Gastrocnemius medialis (tissue), 4 donors: ENCODE results near the gene PIWIL1. TPM values are rescaled to one million over a fixed set of nuclear protein-coding genes. Genes with fewer than 3 reads are reported as not detected.

ENCODE experiments used
- ATAC-seq, 2 donors: fragments of 150-250 bp; one replicate each; pipeline ENCODE4 v1.9.1; 2016
- DNase-seq, 2 donors: peaks; one replicate each; pipeline ENCODE4 v3.0.0-alpha.2; 2019
- H3K27ac ChIP-seq, 4 donors: fragments of 200-600 bp; sonication (generic); 1 replicate in 1 of 4; 2 replicates in 3 of 4; pipeline ENCODE4 v1.5.1; 2016 to 2018; ENCODE audit warnings: mild to moderate bottlenecking in 2 of 4, moderate library complexity in 1 of 4
- H3K27me3 ChIP-seq, 3 donors: fragments of 200-600 bp; sonication (generic) in 2 of 3; 1 replicate in 1 of 3; 2 replicates in 2 of 3; pipeline versions ENCODE4 v1.5.1 to v1.6.0; 2016 to 2019; ENCODE audit warnings: mild to moderate bottlenecking in 1 of 3, moderate library complexity in 1 of 3
- H3K36me3 ChIP-seq, 2 donors: fragments of 200-600 bp; sonication (generic) in 1 of 2; one replicate each; pipeline ENCODE4 v1.5.1; 2017 to 2018
- H3K4me1 ChIP-seq, 2 donors: fragments of 200-600 bp; sonication (generic) in 1 of 2; one replicate each; pipeline ENCODE4 v1.5.1; 2016 to 2017; ENCODE audit warnings: mild to moderate bottlenecking in 2 of 2
- H3K4me3 ChIP-seq, 4 donors: fragments of 200-600 bp; sonication (generic) in 3 of 4; 1 replicate in 1 of 4; 2 replicates in 3 of 4; pipeline ENCODE4 v1.5.1; 2016 to 2019; ENCODE audit warnings: mild to moderate bottlenecking in 2 of 4
- H3K9me3 ChIP-seq, 3 donors: fragments of 200-600 bp; sonication (generic) in 2 of 3; 1 replicate in 1 of 3; 2 replicates in 2 of 3; pipeline ENCODE4 v1.5.1; 2016 to 2019
- POLR2A ChIP-seq, 2 donors: fragments of 450-650 bp; IDR thresholded peaks; one replicate each; pipeline ENCODE4 v1.6.1; 2017; ENCODE audit warnings: antibody characterized with exemption in 2 of 2, mild to moderate bottlenecking in 2 of 2, moderate library complexity in 2 of 2
- in situ Hi-C, 4 donors: fragments of 200-750 bp; cut with MboI; loops; one replicate each; pipeline versions ENCODE4 v1.15.0 to v1.8.0; 2017; ENCODE audit warnings: low sequenced_read_pairs in 4 of 4
- intact Hi-C: fragments of 100-400 bp; cut with DNase I; formaldehyde crosslinking; loops from one replicate; pipeline ENCODE4 v1.15.1; 2023; ENCODE audit warnings: low total_unique reads
- total RNA-seq, 4 donors: library from RNA; depleted of rRNA; stranded (reverse); fragments of >200 nt; gene quantifications; one replicate each; pipeline versions ENCODE4 v1.1.0 to v1.2.3, GENCODE V29; 2016
- TF ChIP-seq, protein P1 (sequence below), 5 experiments: fragments of 450-650 bp in 3 of 5; fragments of 200-600 bp in 2 of 5; sonication (generic) in 2 of 5; IDR thresholded peaks in 4 of 5; conservative IDR thresholded peaks in 1 of 5; 1 replicate in 4 of 5; 2 replicates in 1 of 5; pipeline ENCODE4 v1.5.1; 2016 to 2019; ENCODE audit warnings: antibody characterized with exemption in 5 of 5, mild to moderate bottlenecking in 3 of 5, moderate library complexity in 3 of 5

Gene PIWIL1
- total RNA-seq, 4 donors from 2014 or later, result not detected

DNA sequence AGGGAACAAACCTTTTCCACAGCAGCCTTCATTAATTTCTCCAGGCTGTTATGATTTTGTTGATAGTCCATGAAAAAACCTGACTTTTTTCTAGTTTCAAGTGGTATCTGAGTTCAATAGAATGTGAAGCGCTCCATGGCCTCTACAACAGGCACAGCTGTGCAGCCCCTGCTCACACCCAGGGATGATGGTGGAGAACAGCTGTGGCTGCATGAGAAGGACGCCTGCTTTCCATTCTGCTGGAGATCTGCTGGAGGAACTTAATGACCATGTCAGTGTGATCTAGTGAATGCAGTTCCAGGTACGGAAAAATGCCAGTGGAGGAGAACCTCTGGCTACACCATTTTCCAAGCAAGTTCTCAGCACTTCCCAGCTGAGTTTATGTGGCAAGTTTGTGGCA is 80.6 kb downstream of the PIWIL1 start:
- no peaks in the 10 kb centered on the region for H3K36me3 ChIP-seq
- no peak for DNase-seq
- intact Hi-C loops (no loop called here), in situ Hi-C loops (no loop called here)
- ATAC-seq, result no peak
- no peaks in the 10 kb centered on the region for H3K27me3 ChIP-seq
- no peak for TF ChIP-seq POLR2A (IDR thresholded peaks at IDR 0.05)
- TF ChIP-seq, protein P1, sequence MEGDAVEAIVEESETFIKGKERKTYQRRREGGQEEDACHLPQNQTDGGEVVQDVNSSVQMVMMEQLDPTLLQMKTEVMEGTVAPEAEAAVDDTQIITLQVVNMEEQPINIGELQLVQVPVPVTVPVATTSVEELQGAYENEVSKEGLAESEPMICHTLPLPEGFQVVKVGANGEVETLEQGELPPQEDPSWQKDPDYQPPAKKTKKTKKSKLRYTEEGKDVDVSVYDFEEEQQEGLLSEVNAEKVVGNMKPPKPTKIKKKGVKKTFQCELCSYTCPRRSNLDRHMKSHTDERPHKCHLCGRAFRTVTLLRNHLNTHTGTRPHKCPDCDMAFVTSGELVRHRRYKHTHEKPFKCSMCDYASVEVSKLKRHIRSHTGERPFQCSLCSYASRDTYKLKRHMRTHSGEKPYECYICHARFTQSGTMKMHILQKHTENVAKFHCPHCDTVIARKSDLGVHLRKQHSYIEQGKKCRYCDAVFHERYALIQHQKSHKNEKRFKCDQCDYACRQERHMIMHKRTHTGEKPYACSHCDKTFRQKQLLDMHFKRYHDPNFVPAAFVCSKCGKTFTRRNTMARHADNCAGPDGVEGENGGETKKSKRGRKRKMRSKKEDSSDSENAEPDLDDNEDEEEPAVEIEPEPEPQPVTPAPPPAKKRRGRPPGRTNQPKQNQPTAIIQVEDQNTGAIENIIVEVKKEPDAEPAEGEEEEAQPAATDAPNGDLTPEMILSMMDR (IDR thresholded peaks at IDR 0.05 in 4 of 5, conservative IDR thresholded peaks at IDR 0.05 in 1 of 5), result no peak
- no peaks in the 10 kb centered on the region for H3K9me3 ChIP-seq
- no peaks in the 10 kb centered on the region for H3K4me1 ChIP-seq
- no peak overlapping the region for H3K4me3 ChIP-seq
- no peak overlapping the region for H3K27ac ChIP-seq

DNA sequence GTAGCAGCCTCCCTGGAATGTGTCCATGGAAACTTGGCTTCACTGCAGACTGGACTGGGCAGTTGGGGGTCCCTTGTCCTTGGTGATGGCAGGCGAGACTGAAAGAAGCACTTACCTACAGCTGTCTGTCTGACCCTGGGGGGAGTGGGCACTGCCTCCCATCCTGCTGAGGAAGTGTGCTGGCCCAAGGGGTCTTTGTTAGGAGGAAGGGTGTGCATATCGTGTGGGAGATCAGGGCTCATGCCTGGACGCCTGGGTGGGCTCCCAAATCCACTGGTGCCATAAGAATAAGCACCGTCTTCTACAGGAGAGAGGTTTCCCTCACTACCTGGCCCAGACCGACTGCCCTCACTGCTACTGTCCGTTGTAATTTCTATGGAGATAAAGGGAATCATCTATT is 81.4 kb downstream of the PIWIL1 start:
- TF ChIP-seq, protein P1 (IDR thresholded peaks at IDR 0.05 in 4 of 5, conservative IDR thresholded peaks at IDR 0.05 in 1 of 5), result no peak
- no peak for TF ChIP-seq POLR2A (IDR thresholded peaks at IDR 0.05)
- in situ Hi-C loops, result no loop called here

DNA sequence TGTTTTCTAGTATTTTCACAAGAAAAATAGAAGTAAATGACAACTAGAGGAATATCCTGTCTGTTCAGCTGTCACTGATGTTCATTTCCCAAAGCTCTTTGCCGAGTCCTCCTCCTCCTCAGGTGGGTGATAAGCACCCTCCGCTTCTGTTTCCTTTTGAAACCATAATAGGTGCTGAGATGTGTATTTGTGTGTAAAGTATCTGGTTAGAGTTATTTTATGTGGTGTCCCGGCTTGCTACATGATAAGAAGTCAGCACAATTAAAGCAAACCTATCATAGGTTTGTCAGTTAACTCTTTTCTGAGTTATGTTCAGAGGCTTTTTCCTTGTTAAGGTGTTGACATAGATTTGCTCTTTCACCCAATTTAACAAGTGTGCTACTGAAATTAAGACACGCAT is 82.4 kb downstream of the PIWIL1 start:
- no peaks in the 10 kb centered on the region for H3K4me1 ChIP-seq
- H3K36me3 ChIP-seq, result no peaks in the 10 kb centered on the region
- H3K27ac ChIP-seq, result no peak overlapping the region
- H3K9me3 ChIP-seq, result no peaks in the 10 kb centered on the region
- in situ Hi-C loops (no loop called here), intact Hi-C loops (no loop called here)
- no peaks in the 10 kb centered on the region for H3K27me3 ChIP-seq
- DNase-seq, result no peak
- no peak for ATAC-seq
- TF ChIP-seq POLR2A (IDR thresholded peaks at IDR 0.05), result no peak
- TF ChIP-seq, protein P1 (IDR thresholded peaks at IDR 0.05 in 4 of 5, conservative IDR thresholded peaks at IDR 0.05 in 1 of 5), result no peak
- H3K4me3 ChIP-seq, result no peak overlapping the region

More for the DNA sequence above, 81.4 kb downstream of the PIWIL1 start:
- intact Hi-C loops, result no loop called here
- DNase-seq (no peak), ATAC-seq (no peak)
- H3K9me3 ChIP-seq, result no peaks in the 10 kb centered on the region
- H3K27me3 ChIP-seq, result no peaks in the 10 kb centered on the region
- no peak overlapping the region for H3K4me3 ChIP-seq
- H3K27ac ChIP-seq, result no peak overlapping the region
- no peaks in the 10 kb centered on the region for H3K4me1 ChIP-seq
- no peaks in the 10 kb centered on the region for H3K36me3 ChIP-seq

DNA sequence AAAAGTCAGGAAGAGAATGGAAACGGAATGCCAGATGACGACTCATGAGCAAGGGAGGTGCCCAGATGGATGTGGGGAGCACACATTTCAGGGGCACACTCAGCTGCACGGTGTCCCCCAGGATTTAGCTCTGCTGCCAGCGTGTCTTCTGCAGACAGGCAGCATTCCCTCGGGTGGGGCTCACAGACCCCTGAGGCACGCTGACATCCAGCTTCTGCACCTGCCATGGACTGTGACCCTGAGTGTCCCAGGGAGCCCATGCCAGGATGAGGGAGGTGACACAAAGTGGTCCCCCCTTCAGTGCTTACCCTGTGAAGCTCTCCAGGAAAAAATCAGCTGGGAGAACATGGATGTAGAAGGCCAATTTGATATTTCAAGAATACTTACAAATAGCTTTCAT is 84.2 kb downstream of the PIWIL1 start:
- no peak for DNase-seq
- no peaks in the 10 kb centered on the region for H3K9me3 ChIP-seq
- no peaks in the 10 kb centered on the region for H3K36me3 ChIP-seq
- no peak overlapping the region for H3K4me3 ChIP-seq
- no peak overlapping the region for H3K27ac ChIP-seq
- no peaks in the 10 kb centered on the region for H3K4me1 ChIP-seq
- no peak for ATAC-seq
- no peaks in the 10 kb centered on the region for H3K27me3 ChIP-seq
- TF ChIP-seq POLR2A (IDR thresholded peaks at IDR 0.05), result no peak
- TF ChIP-seq, protein P1 (IDR thresholded peaks at IDR 0.05 in 4 of 5, conservative IDR thresholded peaks at IDR 0.05 in 1 of 5), result no peak
- intact Hi-C loops (no loop called here), in situ Hi-C loops (no loop called here)

Other genes with a start within 250 kb of the PIWIL1 start
- 1 to 10 TPM in 2 of 4 donors, under 1 TPM in 1, not detected in 1; 0.15 to 2.3 (median 1.1) TPM for gene FZD10, start 175.4 kb upstream of the PIWIL1 start, total RNA-seq